ENCODE data around the gene RRAD.

GRCh38 chr16:66948134-66948836 lies 22.9 kb upstream of the RRAD start:
- TF ChIP-seq MYC (IDR thresholded peaks at IDR 0.05; ENCODE audit: low read depth, low read length) (no peak), CTCF (IDR thresholded peaks at IDR 0.05; ENCODE audit: extremely low read depth in 1 of 2, insufficient read depth in 1 of 2, low read depth in 1 of 2, low read length in 2 of 2) (no peak), JUN (IDR thresholded peaks at IDR 0.05; ENCODE audit: borderline replicate concordance, insufficient read depth, insufficient read length, low read depth) (no peak), EZH2 (IDR thresholded peaks at IDR 0.05; ENCODE audit: borderline replicate concordance, low read depth, low read length, severe bottlenecking) (peak; percentile 80)
